ENCODE data around the gene KISS1. TPM values are rescaled to one million over a fixed set of nuclear protein-coding genes. Genes with fewer than 3 reads are reported as not detected.

The KISS1 gene
- total RNA-seq, 2 donors from 2014 or later = 0.91 TPM; not detected in 1

- Histone ChIP-seq H3K9ac (ENCODE audit: low read depth in 2 of 2, low read length in 2 of 2) (no peak overlapping the region), H3K36me3 (no peaks in the 10 kb centered on the region), H3K27me3 (no peaks in the 10 kb centered on the region), H3K9me3 (no peaks in the 10 kb centered on the region), H3K4me1 (no peaks in the 10 kb centered on the region), H3K27ac (no peak overlapping the region), H3K4me3 (no peak overlapping the region)
- DNase-seq = no peak
- intact Hi-C loops (cut with DNase I) = no loop called here
- TF ChIP-seq CTCF (IDR thresholded peaks at IDR 0.05) = no peak
Measured at GRCh38 chr1:204201348-204202040, 5.2 kb upstream of the KISS1 start.

GRCh38 chr1:204199579-204199978, 3.3 kb upstream of the KISS1 start:
- H3K9ac ChIP-seq (ENCODE audit: low read depth in 2 of 2, low read length in 2 of 2) = no peak overlapping the region
- no peak for TF ChIP-seq CTCF (IDR thresholded peaks at IDR 0.05)
- intact Hi-C loops (cut with DNase I) = no loop called here
- H3K27me3 ChIP-seq = no peaks in the 10 kb centered on the region
- H3K36me3 ChIP-seq = no peaks in the 10 kb centered on the region
- no peaks in the 10 kb centered on the region for H3K4me1 ChIP-seq
- no peak overlapping the region for H3K4me3 ChIP-seq
- no peak overlapping the region for H3K27ac ChIP-seq
- no peak for DNase-seq
- H3K9me3 ChIP-seq = no peaks in the 10 kb centered on the region

- DNase-seq = no peak
- no peaks in the 10 kb centered on the region for H3K9me3 ChIP-seq
- no peaks in the 10 kb centered on the region for H3K27me3 ChIP-seq
- H3K27ac ChIP-seq = no peak overlapping the region
- no peaks in the 10 kb centered on the region for H3K4me1 ChIP-seq
- no peaks in the 10 kb centered on the region for H3K36me3 ChIP-seq
- H3K9ac ChIP-seq (ENCODE audit: low read depth in 2 of 2, low read length in 2 of 2) = no peak overlapping the region
- H3K4me3 ChIP-seq = no peak overlapping the region
- TF ChIP-seq CTCF (IDR thresholded peaks at IDR 0.05) = no peak
- intact Hi-C loops (cut with DNase I) = no loop called here
Measured at GRCh38 chr1:204198348-204199340, 2.4 kb upstream of the KISS1 start.

GRCh38 chr1:204197068-204197467, 777 bp upstream of the KISS1 start:
- no peaks in the 10 kb centered on the region for H3K9me3 ChIP-seq
- no peak for DNase-seq
- no peaks in the 10 kb centered on the region for H3K27me3 ChIP-seq
- H3K4me1 ChIP-seq = no peaks in the 10 kb centered on the region
- H3K36me3 ChIP-seq = no peaks in the 10 kb centered on the region
- no peak overlapping the region for H3K9ac ChIP-seq (ENCODE audit: low read depth in 2 of 2, low read length in 2 of 2)
- no peak for TF ChIP-seq CTCF (IDR thresholded peaks at IDR 0.05)
- intact Hi-C loops (cut with DNase I) = no loop called here
- H3K27ac ChIP-seq = no peak overlapping the region
- H3K4me3 ChIP-seq = no peak overlapping the region

DNA sequence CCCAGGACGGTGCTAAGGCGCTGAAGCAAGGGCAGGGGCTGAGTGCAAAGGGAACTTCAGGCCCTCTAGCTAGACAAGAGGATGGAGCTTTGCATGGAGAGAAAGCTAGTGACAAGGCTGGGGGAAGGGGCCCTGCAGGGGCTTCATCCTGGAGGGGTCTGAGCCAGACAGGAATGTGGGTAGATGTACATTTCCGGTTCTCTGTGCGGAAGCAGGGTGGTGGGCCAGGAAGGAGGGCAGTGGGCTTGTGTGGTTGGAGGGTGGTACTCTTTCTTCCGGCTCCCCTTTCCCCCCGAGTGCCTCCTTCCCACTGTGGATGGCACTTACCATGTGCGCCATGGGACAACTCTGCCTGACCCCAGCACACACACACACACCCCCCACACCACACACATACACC, 1.5 kb downstream of the KISS1 start:
- H3K36me3 ChIP-seq = no peaks in the 10 kb centered on the region
- no peak for TF ChIP-seq CTCF (IDR thresholded peaks at IDR 0.05)
- H3K9me3 ChIP-seq = no peaks in the 10 kb centered on the region
- no peak overlapping the region for H3K4me3 ChIP-seq
- intact Hi-C loops (cut with DNase I) = no loop called here
- DNase-seq = no peak
- no peak overlapping the region for H3K27ac ChIP-seq
- H3K4me1 ChIP-seq = no peaks in the 10 kb centered on the region
- no peaks in the 10 kb centered on the region for H3K27me3 ChIP-seq
- H3K9ac ChIP-seq (ENCODE audit: low read depth in 2 of 2, low read length in 2 of 2) = no peak overlapping the region
